ENCODE measurements around the gene ASB13.
"Not testable (repeated sequence)": the region's sequence is repeated elsewhere in the genome, so short reads cannot be mapped to it uniquely, and the experiment has no call there.

Gene ASB13

DNA sequence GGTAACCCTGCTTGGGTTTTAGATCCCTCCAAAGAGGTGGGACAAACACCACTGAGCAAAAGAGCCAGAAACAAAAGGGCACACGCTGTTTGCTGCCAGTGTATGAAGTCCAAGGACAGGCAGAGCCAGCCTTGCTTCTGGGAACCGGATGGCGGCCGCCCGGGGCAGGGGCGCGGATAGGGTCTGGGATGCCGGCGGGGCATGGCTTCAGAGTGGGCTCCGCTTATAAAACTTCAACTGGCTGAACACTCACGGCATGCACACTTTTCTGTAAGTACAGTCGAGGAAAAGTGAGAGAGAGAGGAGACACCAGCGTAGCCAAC lies 62.6 kb downstream of the ASB13 start:
- no peak for DNase-seq

DNA sequence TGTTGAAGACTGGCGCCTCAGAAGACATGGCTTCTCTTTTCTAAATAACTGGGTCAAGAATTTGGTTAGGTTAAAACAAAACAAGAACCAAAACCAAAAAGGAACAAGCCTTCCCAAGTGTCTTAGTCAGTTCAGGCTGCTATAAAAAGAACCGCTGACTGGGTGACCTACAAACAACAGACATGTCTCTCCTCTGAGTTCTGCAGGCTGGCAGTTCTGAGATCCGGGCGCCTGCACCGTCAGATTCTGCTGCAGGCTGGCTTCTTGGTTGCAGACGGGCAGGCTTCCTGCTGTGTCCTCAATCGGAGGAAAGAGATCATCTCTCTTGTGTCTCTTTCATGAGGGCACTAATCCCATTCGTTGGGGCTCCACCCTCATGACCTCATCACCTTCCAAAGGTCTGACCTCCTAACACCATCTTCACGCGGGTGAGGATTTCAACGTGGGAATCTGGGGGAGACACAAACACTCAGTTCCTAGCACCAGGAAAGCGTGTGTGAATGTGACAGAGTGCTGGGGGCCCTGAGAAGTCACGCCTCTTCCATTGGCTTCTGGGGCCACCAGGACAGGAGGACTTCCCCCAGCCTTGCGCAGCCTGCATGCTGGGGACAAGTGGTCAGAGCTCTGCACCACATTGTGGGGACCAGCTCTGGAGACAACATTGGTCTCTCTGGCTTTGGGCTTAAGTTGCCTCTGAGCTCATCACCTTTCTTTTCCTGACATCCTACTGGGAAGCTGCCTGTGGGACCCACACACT lies 63.1 kb downstream of the ASB13 start:
- DNase-seq, result no peak

DNA sequence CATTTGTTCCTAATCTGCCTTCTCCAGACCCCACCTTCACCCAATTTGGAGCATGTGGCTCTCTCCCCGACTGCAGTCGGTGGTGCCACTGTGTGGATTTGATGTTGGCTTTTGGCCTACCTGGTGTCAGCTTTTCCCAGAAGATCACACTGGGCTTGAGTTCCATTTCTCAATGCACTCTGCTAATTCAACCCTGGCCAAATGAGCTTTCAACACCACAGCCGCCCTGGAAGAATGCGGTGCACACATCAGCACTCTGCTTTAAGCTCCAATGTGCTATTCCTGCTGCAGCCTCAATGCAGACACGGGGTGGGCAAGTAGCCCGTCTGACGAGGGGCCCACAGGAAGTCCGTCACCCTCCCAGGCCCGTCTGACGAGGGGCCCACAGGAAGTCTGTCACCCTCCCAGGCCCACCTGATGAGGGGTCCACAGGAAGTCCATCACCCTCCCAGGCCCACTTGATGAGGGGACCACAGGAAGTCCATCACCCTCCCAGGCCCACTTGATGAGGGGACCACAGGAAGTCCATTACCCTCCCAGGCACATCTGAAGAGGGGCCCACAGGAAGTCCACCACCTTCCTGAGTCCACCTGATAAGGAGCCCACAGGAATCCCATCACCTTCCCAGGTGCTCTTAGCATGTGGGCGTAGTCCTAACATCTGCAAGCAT lies 64.4 kb downstream of the ASB13 start:
- no peak for DNase-seq

DNA sequence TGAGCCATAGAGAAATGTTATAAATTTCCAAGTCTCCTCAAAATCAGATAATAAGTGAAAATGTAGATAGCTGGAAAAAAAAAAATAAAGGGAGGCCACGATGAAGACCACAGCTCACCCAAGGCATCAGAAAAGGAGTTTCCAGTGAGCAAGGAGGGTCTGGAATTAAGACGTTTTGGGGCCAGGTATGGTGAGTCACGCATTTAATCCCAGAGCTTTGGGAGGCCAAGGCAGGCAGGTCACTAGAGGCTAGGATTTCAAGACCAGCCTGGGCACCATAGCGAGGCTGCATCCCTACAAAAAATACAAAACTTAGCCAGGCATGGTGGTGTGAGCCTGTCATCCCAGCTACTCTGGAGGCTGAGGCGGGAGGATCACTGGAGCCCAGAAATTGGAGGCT lies 65.5 kb downstream of the ASB13 start:
- DNase-seq, result no peak

DNA sequence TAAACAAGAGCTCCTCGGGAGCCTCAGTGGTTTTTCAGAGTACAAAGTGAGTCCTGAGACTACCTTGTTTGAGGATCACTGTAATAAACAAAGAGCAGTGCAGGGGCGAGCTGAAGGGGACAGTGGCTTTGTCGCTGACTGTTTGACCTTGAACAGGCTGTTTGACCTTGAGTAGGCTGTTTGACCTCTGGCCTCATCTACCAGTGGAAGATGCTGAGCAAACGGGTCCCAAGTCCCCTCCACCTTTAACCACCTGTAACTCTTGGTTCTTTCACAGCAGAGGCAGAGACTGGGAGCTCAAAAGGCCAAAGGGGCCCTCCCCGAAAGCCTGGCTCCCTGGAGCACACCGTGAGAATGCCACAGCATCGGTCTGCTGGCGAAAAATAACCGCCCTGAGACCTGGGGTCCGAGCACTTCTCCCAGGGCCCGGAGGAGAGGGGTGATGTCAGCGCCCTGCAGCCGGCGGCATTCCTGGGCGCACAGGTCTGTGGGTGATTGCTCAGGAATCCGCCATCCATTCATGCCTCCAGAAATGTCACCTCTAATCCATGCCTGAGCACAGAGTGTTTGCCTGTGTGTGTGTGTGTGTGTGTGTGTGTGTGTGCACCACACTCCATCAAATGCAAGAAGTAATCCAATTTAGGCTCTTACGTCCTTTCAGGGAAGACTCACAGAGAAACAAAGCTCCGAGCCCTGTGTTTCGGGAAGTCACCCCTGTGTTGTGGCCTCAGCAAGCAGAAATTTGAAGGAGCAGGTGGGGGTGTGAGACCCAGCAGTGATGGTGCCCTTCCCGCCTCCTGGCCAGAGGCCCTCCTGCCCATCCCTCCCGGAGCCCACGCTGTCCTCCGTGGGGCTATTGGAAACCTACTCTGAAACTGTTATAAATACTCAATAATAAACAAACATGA lies 66.5 kb downstream of the ASB13 start:
- DNase-seq, result no peak

DNA sequence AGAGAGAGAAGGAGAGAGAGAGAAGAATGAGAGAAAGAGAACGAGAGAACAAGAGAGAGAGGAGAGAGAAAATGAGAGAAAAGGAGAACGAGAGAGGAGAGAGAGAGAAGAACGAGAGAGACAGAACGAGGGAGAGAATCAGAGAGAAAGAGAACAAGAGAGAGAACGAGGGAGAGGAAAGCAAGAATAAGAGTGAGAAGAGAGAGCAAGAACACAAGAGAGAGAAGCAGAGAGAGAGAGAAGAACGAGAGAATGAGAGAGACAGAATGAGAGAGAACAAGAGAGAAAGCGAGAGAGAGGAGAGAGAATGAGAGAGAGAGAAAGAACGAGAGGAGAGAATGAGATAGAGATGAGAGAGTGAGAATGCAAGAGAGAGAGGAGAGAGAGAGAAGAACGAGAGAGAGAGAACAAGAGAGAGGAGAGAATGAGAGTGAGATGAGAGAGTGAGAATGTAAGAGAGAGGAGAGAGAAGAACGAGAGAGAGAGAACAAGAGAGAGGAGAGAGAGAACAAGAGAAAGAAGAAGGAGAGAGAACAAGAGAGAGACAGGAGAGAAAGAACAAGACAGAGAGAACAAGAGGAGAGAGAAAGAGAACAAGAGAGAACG lies 68.2 kb downstream of the ASB13 start:
- DNase-seq, result no peak

DNA sequence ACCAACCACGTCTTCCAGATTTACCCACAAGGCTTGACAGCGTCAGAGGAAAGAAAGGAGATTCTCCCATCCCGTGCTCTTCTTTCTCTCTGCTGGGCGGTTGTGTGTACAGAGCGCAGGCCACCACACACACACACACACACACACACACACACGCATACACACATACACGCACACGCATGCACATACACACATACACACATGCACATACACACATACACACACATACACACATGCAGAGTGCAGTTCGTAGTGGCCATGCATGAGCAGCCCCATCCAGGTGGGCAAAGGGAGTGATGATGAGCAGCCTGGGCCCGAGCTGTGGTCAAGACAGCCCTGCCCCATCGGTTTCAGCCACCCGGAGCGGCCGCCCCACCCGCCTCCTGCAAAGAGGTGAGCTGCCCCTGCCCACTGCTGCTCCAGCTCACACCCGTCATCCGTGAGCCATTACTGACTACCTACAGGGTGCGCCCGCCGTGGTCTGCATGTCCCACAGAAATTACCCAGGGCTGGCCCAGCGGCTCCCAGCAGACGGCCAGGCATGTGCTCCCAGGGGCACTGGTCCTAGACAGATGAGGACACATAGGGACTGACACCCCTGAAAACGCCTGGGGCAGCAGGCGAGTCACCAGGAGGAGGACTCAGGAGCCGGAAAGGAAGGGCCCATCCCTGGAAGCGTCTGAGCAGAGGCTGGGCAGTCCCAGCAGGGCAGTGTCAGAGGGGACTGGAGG lies 69.6 kb downstream of the ASB13 start:
- peak; percentile 40 for DNase-seq

DNA sequence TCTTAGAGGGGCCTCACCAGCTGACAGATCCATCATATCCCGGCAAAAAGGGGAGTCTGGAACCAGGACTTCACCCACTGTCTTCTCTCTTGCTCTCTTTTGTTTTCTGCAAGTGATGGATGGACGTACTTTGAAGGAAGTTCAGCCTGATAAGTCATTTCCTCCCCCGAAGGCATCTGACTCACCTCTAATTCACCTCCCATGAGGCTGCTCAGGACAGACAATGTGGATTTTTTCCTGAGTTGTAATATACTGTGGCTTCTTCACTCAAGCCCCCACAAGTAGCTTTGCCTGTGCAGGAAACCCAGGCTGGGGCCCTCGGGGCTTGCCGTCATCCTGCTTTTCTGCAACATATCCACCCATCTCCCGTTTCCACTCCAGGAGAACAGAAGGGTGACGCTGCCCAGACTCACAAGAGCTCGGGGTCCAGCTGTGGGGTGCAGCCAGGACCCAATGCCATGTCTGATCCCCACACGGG lies 70.4 kb downstream of the ASB13 start:
- peak; percentile 99 for DNase-seq

DNA sequence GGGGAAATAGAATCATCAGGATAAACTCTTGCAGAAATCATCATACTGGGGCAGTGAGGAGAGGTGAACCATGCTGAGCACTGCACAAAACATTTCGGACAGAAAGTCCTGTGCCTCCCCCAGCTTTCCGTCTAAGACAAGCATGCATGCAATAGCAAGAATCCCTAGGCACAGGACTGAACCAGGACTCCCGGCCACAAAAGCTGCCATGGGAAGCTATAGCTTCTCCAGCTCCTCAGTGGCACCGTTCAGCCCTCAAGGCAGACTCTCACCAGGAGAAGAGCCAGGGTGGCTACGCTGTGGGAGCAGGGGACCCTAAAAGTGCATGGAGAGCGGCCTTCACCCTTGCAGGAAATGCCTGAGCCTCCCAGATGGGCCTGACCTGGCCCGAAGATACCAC lies 70.8 kb downstream of the ASB13 start:
- peak; percentile 77 for DNase-seq

DNA sequence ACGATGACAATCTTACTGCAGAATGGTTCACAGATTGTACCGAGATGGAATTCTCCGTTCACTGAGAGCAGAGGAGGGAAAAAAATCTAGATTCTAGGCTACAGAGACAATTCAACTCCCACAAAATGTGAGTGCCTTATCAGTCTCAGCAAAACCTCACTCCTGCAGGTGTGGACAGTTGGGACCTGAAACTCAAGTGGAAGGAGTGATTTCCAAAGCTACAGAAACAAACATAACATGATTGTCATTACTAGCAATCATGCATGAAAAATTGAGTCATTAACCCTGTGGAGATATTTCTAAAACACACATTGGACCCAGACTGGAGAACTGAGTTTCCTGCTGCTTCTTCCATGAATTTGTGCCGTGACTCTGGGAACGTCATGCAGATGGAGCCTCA lies 71.3 kb downstream of the ASB13 start:
- DNase-seq, result no peak

DNA sequence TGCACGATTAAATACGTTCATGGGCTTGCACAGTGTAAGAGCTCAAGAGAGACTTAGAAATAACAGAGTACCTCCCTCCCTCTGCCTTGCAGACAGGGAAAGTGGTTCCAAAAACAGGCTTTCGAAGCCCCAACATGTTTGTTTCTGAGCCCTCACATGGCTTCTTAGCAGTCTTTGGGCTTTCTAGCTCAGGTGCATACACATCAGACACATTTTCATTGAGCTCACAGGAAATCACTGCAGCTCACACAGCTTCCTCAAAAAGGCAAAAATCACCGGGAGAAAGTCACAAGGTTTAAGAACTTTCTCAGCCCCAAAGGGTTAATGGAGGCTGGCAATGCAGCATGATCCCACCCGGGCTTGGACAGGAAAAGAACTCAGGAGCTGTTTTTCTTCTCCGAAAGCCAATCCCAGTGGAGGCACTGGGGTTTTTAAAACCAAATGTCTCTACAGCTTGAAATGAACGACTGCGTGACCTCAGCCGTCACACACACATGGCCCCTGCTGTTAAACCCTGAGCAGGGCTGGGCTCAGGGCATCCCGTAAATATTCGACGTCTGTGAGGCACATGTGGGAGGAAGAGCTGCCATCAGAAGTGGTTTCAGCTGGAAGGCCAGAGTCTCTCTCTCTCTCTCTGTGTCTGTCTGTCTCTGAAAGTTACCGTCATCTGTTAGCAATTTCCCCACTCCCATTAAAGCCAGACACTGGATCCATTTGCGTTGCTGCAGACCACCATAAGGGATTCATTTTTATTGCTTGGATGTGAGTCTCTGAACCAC lies 71.9 kb downstream of the ASB13 start:
- DNase-seq, result peak; percentile 95

DNA sequence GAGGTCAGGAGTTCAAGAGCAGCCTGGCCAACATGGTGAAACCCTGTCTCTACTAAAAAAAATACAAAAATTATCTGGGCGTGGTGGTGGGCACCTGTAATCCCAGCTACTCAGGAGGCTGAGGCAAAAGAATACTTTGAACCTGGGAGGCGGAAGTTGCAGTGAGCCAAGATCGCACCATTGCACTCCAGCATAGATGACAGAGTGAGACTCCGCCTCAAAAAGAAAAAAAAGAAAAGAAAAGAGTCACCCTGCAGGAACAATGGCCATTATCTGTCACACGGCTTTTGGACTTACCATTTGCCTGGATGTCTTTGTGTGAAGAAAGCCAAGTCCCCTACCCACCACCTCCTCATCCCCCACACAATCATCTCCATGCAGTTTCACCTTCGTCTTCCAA lies 73.0 kb downstream of the ASB13 start:
- not testable (repeated sequence) for DNase-seq

DNA sequence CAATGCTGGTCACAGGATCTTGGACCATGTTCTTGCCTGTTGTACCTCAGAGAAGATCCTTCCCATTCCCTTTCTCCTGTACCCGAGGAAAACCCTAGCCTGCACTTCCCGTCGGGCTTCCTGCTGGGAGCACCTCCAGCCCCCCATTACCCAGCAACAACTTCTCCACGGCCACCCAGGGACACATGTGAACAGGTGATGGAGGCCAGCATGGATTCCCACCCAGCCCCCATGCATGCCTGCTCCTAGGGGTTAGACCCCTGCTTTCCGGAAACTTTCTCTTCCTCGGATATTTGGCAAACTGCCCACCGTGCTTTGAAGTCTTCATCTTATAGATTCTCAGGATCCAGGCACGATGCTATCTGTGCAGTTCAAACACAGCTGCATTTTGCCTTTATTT lies 74.3 kb downstream of the ASB13 start:
- no peak for DNase-seq

DNA sequence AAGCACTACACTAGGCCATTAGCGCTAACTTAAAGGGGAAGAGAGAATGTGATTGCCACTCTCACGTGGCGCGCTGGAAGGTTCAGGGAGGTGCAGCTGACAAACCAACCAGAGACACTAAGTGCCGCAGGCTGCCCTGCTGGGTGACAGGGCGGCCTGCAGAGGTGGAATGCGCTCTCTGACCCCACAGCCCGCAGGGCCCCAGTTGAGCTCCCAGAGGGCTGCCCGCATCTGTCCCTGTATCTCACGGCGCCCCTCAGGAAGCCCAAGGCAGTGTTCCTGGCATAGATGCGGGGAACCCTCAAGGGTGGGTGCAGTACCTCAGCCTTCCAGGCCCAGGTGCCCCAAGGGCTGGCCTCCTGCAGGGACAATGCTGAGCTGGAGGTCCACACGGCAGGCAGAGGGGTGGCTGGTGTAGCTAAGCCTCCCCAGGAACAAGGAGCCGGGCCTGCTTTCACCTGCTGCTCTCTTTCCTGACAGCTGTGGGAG lies 75.0 kb downstream of the ASB13 start:
- DNase-seq, result no peak

DNA sequence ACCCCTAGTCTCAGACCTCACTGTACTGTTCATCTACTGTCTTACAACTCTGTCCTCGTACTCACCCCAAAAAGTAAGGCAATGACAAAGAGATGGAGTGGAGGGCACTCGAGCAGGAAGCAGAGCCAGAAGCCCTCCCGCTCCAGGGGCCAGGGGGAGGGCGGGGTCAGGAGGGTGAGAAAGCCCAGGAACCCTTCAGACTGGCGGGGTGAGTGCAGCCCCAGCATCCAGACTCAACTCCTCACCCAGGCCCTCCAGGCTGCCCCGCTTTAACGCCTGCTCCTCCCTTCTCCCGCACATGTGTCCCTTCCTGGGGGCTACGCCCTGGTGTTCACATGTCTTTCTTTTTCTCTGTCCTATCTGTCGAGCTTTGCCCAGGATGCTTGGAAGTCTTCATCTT lies 75.6 kb downstream of the ASB13 start:
- no peak for DNase-seq

DNA sequence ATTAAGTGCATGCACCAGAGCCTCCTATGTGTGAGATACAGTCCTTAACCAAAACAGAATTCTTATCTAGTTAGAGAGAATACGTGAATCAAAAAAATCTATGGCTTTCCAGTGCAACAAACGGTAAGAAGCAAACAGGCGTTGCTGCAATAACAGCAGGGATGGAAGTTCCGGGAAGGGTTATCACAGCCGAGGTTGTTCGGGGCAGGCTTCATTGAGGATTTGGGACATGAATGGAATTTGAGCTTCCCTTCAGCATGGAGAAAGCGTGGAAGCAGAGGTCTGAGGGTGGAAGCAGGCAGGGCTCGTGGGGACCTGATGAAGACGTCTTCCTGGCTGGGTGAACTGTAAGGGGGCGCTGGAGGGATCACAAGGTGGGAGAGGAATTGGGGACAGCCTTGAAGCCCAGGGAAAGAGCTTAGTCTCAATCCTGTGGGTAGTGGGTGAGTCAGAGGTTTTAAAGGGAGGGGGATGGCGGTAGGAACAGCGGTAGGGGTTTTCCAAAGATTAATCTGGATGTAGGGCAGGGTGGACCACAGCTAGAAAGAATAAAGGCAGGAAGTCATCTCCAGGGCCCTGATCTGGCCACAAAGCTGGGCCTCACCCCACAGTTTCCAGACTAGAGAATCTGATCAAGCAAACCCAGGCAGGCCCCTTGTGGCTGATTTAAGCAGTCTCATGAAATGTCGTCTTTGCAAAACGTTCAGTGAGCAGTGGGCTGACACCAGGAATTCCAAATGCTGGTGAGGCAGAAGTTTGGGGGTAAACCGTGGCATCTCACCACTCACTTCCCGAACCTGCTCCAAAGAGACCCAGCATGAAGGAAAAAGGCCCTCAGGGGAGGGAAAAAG lies 76.5 kb downstream of the ASB13 start:
- peak; percentile 86 for DNase-seq

DNA sequence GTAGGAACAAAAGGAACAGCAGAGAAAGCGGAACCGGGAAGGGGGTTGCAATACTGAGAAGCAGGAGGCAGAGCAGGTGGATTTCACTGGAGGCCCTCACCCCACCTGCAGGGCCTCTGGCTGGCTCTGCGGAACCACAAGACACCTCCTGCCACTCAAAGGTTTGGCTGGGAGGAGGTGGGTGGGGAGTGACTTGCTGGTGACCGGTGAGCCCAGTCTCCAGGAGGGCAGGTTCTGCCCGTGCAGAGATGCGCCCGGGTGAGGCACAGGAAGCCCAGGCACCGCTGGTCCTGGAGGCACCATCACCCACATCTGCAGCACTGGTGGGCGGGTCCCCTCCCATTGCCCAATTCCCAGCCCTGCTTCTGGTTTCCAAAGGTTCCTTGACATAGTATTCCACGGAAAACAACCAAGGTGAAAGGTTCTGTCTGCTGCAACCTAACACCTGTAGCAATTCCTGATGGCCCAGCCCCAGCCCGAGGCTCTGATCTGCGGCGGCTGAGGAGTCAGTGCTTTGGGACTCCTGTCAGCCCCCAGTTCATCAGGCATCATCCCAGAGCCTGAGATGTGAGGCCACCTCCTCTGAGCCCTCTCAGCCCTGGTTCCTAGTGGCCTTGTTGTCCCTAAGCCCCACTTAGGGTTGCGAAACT lies 77.3 kb downstream of the ASB13 start:
- no peak for DNase-seq
